Upper lobe of left lung (tissue), 4 donors: ENCODE measurements around the gene PRKAG2.

Source experiments
- CTCF ChIP-seq, 6 experiments: fragments of 450-650 bp in 4 of 6; fragments of 200-600 bp in 2 of 6; sonication (generic) in 2 of 6; IDR thresholded peaks; one replicate each; pipeline ENCODE4 v1.5.1; 2016 to 2019; ENCODE audit warnings: antibody characterized with exemption in 6 of 6
- EP300 ChIP-seq, 4 donors: sonication (generic); formaldehyde crosslinking; IDR thresholded peaks; one replicate each; pipeline ENCODE4 v1.5.1; 2017; ENCODE audit warnings: antibody characterized with exemption in 4 of 4, control low read depth in 2 of 4
- POLR2A ChIP-seq, 4 donors: fragments of 450-650 bp; IDR thresholded peaks; one replicate each; pipeline ENCODE4 v1.5.1; 2016 to 2017; ENCODE audit warnings: antibody characterized with exemption in 4 of 4, mild to moderate bottlenecking in 2 of 4
- POLR2AphosphoS5 ChIP-seq, 2 donors: sonication (generic); formaldehyde crosslinking; IDR thresholded peaks; one replicate each; pipeline ENCODE4 v1.5.1; 2017; ENCODE audit warnings: antibody characterized with exemption in 2 of 2

- TF ChIP-seq CTCF (IDR thresholded peaks at IDR 0.05) (no peak), EP300 (IDR thresholded peaks at IDR 0.05) (no peak), POLR2A (IDR thresholded peaks at IDR 0.05) (no peak), POLR2AphosphoS5 (IDR thresholded peaks at IDR 0.05) (no peak)
These were observed 1.3 kb upstream of the PRKAG2 start for GRCh38 chr7:151877911-151878835.
